DND-41 (cell line): ENCODE results near the gene NDUFA1.

ENCODE experiments used
- CTCF ChIP-seq: IDR thresholded peaks from 2 replicates; pipeline ENCODE4 v1.5.1; 2012; ENCODE audit warnings: borderline replicate concordance, low read length, moderate library complexity, mild to moderate bottlenecking; ENCODE audit not compliant: poor library complexity, severe bottlenecking; ENCODE audit errors: extremely low read depth
- EZH2 ChIP-seq: IDR thresholded peaks from 3 replicates; pipeline ENCODE4 v1.6.1; 2012; ENCODE audit warnings: borderline replicate concordance, low read depth, mild to moderate bottlenecking, moderate library complexity, low read length, inconsistent platforms; ENCODE audit not compliant: severe bottlenecking

- TF ChIP-seq EZH2 (no peak), CTCF (peak; percentile 77)
These were observed 9.2 kb downstream of the NDUFA1 start for GRCh38 chrX:119880552-119881437.
